SK-N-SH treated with all-trans-retinoic acid at 6 μM for 48 hours (cell line): Measurements from ENCODE around the gene SMAD5.

Experiments
- ATAC-seq: fragments of 200-7000 bp; cut with Tn5 transposase; 3 replicates; pipeline ENCODE4 v1.9.1; 2020; ENCODE audit warnings: mild to moderate bottlenecking, moderate library complexity
- ARNTL ChIP-seq: fragments of 450-650 bp; formaldehyde crosslinking; IDR thresholded peaks from 2 replicates; pipeline ENCODE4 v1.5.0; 2020; ENCODE audit warnings: low read depth, mild to moderate bottlenecking, moderate library complexity, borderline replicate concordance
- BACH2 ChIP-seq: fragments of 250-450 bp; sonication (Bioruptor Pico); IDR thresholded peaks from 2 replicates; pipeline ENCODE4 v1.9.0; 2021; ENCODE audit warnings: mild to moderate bottlenecking, borderline replicate concordance
- CSDC2 ChIP-seq: fragments of 250-450 bp; sonication (Bioruptor Pico); IDR thresholded peaks from 2 replicates; pipeline ENCODE4 v1.5.0; 2020; ENCODE audit warnings: mild to moderate bottlenecking, moderate library complexity
- ESRRG ChIP-seq: fragments of 250-450 bp; sonication (Bioruptor Pico); IDR thresholded peaks from 2 replicates; pipeline ENCODE4 v1.6.1; 2021; ENCODE audit warnings: mild to moderate bottlenecking
- GLIS3 ChIP-seq: fragments of 250-450 bp; sonication (Bioruptor Pico); IDR thresholded peaks from 2 replicates; pipeline ENCODE4 v1.5.0; 2020; ENCODE audit warnings: mild to moderate bottlenecking, moderate library complexity
- ISL1 ChIP-seq: fragments of 250-450 bp; sonication (Bioruptor Pico); IDR thresholded peaks from 2 replicates; pipeline ENCODE4 v2.1.2; 2022; ENCODE audit warnings: mild to moderate bottlenecking, moderate library complexity
- OSR1 ChIP-seq: fragments of 250-450 bp; sonication (Bioruptor Pico); IDR thresholded peaks from 2 replicates; pipeline ENCODE4 v1.8.0; 2022; ENCODE audit warnings: moderate library complexity, mild to moderate bottlenecking, inconsistent platforms
- PPARA ChIP-seq: fragments of 250-450 bp; sonication (Bioruptor Pico); IDR thresholded peaks from 2 replicates; pipeline ENCODE4 v1.5.0; 2020; ENCODE audit warnings: mild to moderate bottlenecking, borderline replicate concordance
- RARB ChIP-seq: fragments of 250-450 bp; sonication (Bioruptor Pico); IDR thresholded peaks from 2 replicates; pipeline ENCODE4 v1.8.0; 2021; ENCODE audit warnings: mild to moderate bottlenecking, moderate library complexity
- SNAI2 ChIP-seq: fragments of 250-450 bp; sonication (Bioruptor Pico); IDR thresholded peaks from 2 replicates; pipeline ENCODE4 v1.5.0; 2020; ENCODE audit warnings: mild to moderate bottlenecking, moderate library complexity
- TCF4 ChIP-seq: fragments of 250-450 bp; sonication (Bioruptor Pico); IDR thresholded peaks from 2 replicates; pipeline ENCODE4 v1.8.0; 2021; ENCODE audit warnings: mild to moderate bottlenecking, moderate library complexity, borderline replicate concordance
- TOX ChIP-seq: fragments of 250-450 bp; sonication (Bioruptor Pico); IDR thresholded peaks from 2 replicates; pipeline ENCODE4 v1.8.0; 2021; ENCODE audit warnings: mild to moderate bottlenecking, moderate library complexity, borderline replicate concordance
- ZC3H10 ChIP-seq: fragments of 250-450 bp; sonication (Bioruptor Pico); IDR thresholded peaks from 2 replicates; pipeline ENCODE4 v1.5.1; 2021; ENCODE audit warnings: mild to moderate bottlenecking, moderate library complexity
- ZFP3 ChIP-seq: fragments of 250-450 bp; sonication (Bioruptor Pico); IDR thresholded peaks from 2 replicates; pipeline ENCODE4 v1.5.0; 2020; ENCODE audit warnings: mild to moderate bottlenecking, moderate library complexity
- ZFP30 ChIP-seq: fragments of 450-650 bp; formaldehyde crosslinking; IDR thresholded peaks from 2 replicates; pipeline ENCODE4 v1.5.0; 2022; ENCODE audit warnings: mild to moderate bottlenecking, moderate library complexity
- ZNF565 ChIP-seq: fragments of 450-650 bp; formaldehyde crosslinking; conservative IDR thresholded peaks from 2 replicates; pipeline ENCODE4 v1.5.0; 2020; ENCODE audit warnings: low read depth, mild to moderate bottlenecking, moderate library complexity
- ZNF70 ChIP-seq: fragments of 450-650 bp; formaldehyde crosslinking; IDR thresholded peaks from 2 replicates; pipeline ENCODE4 v1.5.0; 2020; ENCODE audit warnings: mild to moderate bottlenecking, moderate library complexity
- ZNF8 ChIP-seq: fragments of 450-650 bp; formaldehyde crosslinking; IDR thresholded peaks from 2 replicates; pipeline ENCODE4 v1.5.0; 2020; ENCODE audit warnings: mild to moderate bottlenecking, moderate library complexity
- TF ChIP-seq, protein P1 (sequence below): fragments of 250-450 bp; sonication (Bioruptor Pico); IDR thresholded peaks from 2 replicates; pipeline ENCODE4 v1.8.0; 2020; ENCODE audit warnings: mild to moderate bottlenecking, moderate library complexity, borderline replicate concordance
- TF ChIP-seq, protein P2 (sequence below): fragments of 250-450 bp; sonication (Bioruptor Pico); IDR thresholded peaks from 2 replicates; pipeline ENCODE4 v1.8.0; 2021; ENCODE audit warnings: low read depth, mild to moderate bottlenecking, moderate library complexity, borderline replicate concordance
- TF ChIP-seq, protein P3 (sequence below): fragments of 250-450 bp; sonication (Bioruptor Pico); IDR thresholded peaks from 2 replicates; pipeline ENCODE4 v1.5.0; 2020; ENCODE audit warnings: mild to moderate bottlenecking, moderate library complexity
- TF ChIP-seq, protein P4 (sequence below): fragments of 250-450 bp; sonication (Bioruptor Pico); IDR thresholded peaks from 2 replicates; pipeline ENCODE4 v1.5.1; 2020; ENCODE audit warnings: low read depth, mild to moderate bottlenecking, moderate library complexity
- TF ChIP-seq, protein P5 (sequence below): fragments of 250-450 bp; sonication (Bioruptor Pico); IDR thresholded peaks from 2 replicates; pipeline ENCODE4 v1.5.1; 2021; ENCODE audit warnings: mild to moderate bottlenecking, moderate library complexity

Gene SMAD5

DNA sequence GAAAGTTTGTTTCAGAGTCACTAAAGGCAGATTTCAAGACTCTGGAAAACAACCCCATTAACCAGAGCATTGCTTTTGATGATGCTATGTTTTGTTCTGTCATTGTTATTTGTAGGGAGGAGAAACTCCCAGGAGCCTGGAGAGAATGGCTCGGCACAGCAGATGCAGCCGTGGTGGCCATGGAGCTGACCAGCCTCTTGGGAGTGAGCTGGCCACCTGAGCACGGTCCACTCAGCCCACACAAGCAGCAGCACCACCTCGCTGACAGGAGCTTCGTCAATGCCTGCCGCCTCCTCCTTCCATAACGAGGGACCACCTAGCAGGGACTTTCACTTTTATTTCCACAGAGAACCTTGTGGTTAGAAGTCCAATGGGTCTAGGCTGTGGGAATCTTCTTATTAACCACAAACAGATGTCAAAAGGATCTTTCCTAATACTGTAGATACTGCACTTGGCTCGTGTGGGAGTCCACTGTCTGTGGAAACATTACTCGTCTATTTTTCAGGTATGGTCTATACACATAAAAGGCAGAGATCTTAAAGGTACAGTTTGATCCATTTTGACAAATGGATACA, 81.4 kb downstream of the SMAD5 start:
- TF ChIP-seq, protein P1, sequence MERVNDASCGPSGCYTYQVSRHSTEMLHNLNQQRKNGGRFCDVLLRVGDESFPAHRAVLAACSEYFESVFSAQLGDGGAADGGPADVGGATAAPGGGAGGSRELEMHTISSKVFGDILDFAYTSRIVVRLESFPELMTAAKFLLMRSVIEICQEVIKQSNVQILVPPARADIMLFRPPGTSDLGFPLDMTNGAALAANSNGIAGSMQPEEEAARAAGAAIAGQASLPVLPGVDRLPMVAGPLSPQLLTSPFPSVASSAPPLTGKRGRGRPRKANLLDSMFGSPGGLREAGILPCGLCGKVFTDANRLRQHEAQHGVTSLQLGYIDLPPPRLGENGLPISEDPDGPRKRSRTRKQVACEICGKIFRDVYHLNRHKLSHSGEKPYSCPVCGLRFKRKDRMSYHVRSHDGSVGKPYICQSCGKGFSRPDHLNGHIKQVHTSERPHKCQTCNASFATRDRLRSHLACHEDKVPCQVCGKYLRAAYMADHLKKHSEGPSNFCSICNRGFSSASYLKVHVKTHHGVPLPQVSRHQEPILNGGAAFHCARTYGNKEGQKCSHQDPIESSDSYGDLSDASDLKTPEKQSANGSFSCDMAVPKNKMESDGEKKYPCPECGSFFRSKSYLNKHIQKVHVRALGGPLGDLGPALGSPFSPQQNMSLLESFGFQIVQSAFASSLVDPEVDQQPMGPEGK (CRISPR knock-in tag), result no peak
- TF ChIP-seq ZNF8 (CRISPR knock-in tag) (no peak), PPARA (CRISPR knock-in tag) (no peak), ZNF70 (CRISPR knock-in tag) (no peak), ZFP30 (no peak), ARNTL (CRISPR knock-in tag) (no peak), ESRRG (CRISPR knock-in tag) (no peak), TOX (CRISPR knock-in tag) (no peak), ZNF565 (no peak), BACH2 (CRISPR knock-in tag) (no peak), CSDC2 (CRISPR knock-in tag) (no peak), TCF4 (CRISPR knock-in tag) (no peak)
- TF ChIP-seq, protein P2, sequence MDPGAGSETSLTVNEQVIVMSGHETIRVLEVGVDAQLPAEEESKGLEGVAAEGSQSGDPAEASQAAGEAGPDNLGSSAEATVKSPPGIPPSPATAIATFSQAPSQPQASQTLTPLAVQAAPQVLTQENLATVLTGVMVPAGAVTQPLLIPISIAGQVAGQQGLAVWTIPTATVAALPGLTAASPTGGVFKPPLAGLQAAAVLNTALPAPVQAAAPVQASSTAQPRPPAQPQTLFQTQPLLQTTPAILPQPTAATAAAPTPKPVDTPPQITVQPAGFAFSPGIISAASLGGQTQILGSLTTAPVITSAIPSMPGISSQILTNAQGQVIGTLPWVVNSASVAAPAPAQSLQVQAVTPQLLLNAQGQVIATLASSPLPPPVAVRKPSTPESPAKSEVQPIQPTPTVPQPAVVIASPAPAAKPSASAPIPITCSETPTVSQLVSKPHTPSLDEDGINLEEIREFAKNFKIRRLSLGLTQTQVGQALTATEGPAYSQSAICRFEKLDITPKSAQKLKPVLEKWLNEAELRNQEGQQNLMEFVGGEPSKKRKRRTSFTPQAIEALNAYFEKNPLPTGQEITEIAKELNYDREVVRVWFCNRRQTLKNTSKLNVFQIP (CRISPR knock-in tag), result no peak
- TF ChIP-seq, protein P3, sequence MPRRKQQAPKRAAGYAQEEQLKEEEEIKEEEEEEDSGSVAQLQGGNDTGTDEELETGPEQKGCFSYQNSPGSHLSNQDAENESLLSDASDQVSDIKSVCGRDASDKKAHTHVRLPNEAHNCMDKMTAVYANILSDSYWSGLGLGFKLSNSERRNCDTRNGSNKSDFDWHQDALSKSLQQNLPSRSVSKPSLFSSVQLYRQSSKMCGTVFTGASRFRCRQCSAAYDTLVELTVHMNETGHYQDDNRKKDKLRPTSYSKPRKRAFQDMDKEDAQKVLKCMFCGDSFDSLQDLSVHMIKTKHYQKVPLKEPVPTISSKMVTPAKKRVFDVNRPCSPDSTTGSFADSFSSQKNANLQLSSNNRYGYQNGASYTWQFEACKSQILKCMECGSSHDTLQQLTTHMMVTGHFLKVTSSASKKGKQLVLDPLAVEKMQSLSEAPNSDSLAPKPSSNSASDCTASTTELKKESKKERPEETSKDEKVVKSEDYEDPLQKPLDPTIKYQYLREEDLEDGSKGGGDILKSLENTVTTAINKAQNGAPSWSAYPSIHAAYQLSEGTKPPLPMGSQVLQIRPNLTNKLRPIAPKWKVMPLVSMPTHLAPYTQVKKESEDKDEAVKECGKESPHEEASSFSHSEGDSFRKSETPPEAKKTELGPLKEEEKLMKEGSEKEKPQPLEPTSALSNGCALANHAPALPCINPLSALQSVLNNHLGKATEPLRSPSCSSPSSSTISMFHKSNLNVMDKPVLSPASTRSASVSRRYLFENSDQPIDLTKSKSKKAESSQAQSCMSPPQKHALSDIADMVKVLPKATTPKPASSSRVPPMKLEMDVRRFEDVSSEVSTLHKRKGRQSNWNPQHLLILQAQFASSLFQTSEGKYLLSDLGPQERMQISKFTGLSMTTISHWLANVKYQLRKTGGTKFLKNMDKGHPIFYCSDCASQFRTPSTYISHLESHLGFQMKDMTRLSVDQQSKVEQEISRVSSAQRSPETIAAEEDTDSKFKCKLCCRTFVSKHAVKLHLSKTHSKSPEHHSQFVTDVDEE (CRISPR knock-in tag), result no peak
- ATAC-seq, result no peak

DNA sequence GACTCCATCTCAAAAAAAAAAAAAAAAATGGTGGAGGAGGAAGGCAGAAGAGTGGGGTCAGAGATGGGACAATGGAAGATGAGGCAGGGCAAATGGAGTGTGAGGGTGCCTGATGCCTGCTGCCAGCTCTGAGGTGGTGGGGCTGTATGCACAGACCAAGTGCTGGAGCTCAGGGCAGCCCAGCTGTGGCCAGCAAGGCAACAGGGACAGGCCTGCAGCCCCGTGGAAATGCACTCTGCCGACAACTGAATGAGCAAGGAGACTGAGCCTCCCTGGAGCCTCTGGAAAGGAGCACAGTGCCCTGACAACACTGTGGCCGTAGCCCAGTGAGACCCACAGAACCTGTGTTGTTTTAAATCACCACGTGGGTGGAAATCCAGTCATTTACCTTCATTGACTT, 83.2 kb downstream of the SMAD5 start:
- no peak for ATAC-seq

DNA sequence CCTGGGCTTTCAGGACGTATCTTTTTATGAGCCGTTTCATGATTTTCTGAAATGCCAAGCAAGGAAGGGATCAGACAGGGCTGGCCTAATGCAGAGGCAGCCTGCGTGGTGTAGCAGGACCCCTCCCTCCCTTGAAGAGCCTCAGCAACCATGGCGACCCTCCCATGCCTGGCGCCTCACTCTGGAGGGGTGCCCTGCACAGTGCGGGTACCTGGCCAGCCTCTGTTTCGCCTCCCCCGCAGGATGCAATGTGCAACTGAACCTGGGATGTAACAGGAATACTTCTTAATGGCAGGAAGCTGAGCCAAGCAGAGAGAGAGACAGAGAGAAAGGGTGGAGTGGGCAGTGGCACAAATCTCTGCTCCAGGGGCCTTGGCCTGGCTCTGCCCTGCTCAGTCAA, 83.6 kb downstream of the SMAD5 start:
- ATAC-seq, result no peak

More for the DNA sequence above, 83.2 kb downstream of the SMAD5 start:
- TF ChIP-seq SNAI2 (CRISPR knock-in tag) (no peak), ESRRG (CRISPR knock-in tag) (no peak), ZNF70 (CRISPR knock-in tag) (no peak), PPARA (CRISPR knock-in tag) (no peak), ISL1 (CRISPR knock-in tag) (no peak), CSDC2 (CRISPR knock-in tag) (no peak), ZFP3 (CRISPR knock-in tag) (no peak), TOX (CRISPR knock-in tag) (no peak)

More for the DNA sequence above, 83.6 kb downstream of the SMAD5 start:
- TF ChIP-seq, protein P2 (CRISPR knock-in tag), result no peak
- TF ChIP-seq ZNF565, result no peak
- TF ChIP-seq CSDC2 (CRISPR knock-in tag), result no peak
- no peak for TF ChIP-seq GLIS3 (CRISPR knock-in tag)
- TF ChIP-seq ZFP3 (CRISPR knock-in tag), result no peak
- no peak for TF ChIP-seq PPARA (CRISPR knock-in tag)
- no peak for TF ChIP-seq ESRRG (CRISPR knock-in tag)
- TF ChIP-seq, protein P4, sequence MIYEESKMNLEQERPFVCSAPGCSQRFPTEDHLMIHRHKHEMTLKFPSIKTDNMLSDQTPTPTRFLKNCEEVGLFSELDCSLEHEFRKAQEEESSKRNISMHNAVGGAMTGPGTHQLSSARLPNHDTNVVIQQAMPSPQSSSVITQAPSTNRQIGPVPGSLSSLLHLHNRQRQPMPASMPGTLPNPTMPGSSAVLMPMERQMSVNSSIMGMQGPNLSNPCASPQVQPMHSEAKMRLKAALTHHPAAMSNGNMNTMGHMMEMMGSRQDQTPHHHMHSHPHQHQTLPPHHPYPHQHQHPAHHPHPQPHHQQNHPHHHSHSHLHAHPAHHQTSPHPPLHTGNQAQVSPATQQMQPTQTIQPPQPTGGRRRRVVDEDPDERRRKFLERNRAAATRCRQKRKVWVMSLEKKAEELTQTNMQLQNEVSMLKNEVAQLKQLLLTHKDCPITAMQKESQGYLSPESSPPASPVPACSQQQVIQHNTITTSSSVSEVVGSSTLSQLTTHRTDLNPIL (CRISPR knock-in tag), result no peak
- TF ChIP-seq OSR1, result no peak
- no peak for TF ChIP-seq ZC3H10 (CRISPR knock-in tag)
- TF ChIP-seq, protein P3 (CRISPR knock-in tag), result no peak
- no peak for TF ChIP-seq RARB (CRISPR knock-in tag)
- no peak for TF ChIP-seq ZNF70 (CRISPR knock-in tag)
- TF ChIP-seq TCF4 (CRISPR knock-in tag), result no peak
- TF ChIP-seq, protein P5, sequence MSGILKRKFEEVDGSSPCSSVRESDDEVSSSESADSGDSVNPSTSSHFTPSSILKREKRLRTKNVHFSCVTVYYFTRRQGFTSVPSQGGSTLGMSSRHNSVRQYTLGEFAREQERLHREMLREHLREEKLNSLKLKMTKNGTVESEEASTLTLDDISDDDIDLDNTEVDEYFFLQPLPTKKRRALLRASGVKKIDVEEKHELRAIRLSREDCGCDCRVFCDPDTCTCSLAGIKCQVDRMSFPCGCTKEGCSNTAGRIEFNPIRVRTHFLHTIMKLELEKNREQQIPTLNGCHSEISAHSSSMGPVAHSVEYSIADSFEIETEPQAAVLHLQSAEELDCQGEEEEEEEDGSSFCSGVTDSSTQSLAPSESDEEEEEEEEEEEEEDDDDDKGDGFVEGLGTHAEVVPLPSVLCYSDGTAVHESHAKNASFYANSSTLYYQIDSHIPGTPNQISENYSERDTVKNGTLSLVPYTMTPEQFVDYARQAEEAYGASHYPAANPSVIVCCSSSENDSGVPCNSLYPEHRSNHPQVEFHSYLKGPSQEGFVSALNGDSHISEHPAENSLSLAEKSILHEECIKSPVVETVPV (CRISPR knock-in tag), result no peak
- TF ChIP-seq ISL1 (CRISPR knock-in tag), result no peak
- no peak for TF ChIP-seq BACH2 (CRISPR knock-in tag)
- no peak for TF ChIP-seq ARNTL (CRISPR knock-in tag)
